Suprapubic skin (tissue), 3 donors: ENCODE data around the gene WFDC12.

ENCODE experiments used
- CTCF ChIP-seq, 2 donors: fragments of 200-600 bp in 1 of 2; fragments of 450-650 bp in 1 of 2; sonication (generic) in 1 of 2; IDR thresholded peaks; one replicate each; pipeline ENCODE4 v1.5.1; 2016 to 2019; ENCODE audit warnings: antibody characterized with exemption in 2 of 2, mild to moderate bottlenecking in 1 of 2, moderate library complexity in 1 of 2
- POLR2AphosphoS5 ChIP-seq, 3 donors: sonication (generic); formaldehyde crosslinking; IDR thresholded peaks; one replicate each; pipeline ENCODE4 v1.6.1; 2017; ENCODE audit warnings: antibody characterized with exemption in 3 of 3

- no peak for TF ChIP-seq CTCF (IDR thresholded peaks at IDR 0.05)
- TF ChIP-seq POLR2AphosphoS5 (IDR thresholded peaks at IDR 0.05): no peak
Measured at GRCh38 chr20:45104786-45105185, 19.5 kb downstream of the WFDC12 start.
